GM20000 (cell line): ENCODE data around the gene KMT2E.

Experiments used
- DNase-seq: peaks from one replicate; pipeline ENCODE4 v3.0.0; 2012; ENCODE audit warnings: low spot score
- CTCF ChIP-seq: IDR thresholded peaks from 2 replicates; pipeline ENCODE4 v1.5.1; 2012; ENCODE audit warnings: mild to moderate bottlenecking, control low read depth; ENCODE audit errors: extremely low read depth, missing control alignments

The KMT2E gene, protein sequence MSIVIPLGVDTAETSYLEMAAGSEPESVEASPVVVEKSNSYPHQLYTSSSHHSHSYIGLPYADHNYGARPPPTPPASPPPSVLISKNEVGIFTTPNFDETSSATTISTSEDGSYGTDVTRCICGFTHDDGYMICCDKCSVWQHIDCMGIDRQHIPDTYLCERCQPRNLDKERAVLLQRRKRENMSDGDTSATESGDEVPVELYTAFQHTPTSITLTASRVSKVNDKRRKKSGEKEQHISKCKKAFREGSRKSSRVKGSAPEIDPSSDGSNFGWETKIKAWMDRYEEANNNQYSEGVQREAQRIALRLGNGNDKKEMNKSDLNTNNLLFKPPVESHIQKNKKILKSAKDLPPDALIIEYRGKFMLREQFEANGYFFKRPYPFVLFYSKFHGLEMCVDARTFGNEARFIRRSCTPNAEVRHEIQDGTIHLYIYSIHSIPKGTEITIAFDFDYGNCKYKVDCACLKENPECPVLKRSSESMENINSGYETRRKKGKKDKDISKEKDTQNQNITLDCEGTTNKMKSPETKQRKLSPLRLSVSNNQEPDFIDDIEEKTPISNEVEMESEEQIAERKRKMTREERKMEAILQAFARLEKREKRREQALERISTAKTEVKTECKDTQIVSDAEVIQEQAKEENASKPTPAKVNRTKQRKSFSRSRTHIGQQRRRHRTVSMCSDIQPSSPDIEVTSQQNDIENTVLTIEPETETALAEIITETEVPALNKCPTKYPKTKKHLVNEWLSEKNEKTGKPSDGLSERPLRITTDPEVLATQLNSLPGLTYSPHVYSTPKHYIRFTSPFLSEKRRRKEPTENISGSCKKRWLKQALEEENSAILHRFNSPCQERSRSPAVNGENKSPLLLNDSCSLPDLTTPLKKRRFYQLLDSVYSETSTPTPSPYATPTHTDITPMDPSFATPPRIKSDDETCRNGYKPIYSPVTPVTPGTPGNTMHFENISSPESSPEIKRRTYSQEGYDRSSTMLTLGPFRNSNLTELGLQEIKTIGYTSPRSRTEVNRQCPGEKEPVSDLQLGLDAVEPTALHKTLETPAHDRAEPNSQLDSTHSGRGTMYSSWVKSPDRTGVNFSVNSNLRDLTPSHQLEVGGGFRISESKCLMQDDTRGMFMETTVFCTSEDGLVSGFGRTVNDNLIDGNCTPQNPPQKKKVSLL (N-terminal part only)

DNA sequence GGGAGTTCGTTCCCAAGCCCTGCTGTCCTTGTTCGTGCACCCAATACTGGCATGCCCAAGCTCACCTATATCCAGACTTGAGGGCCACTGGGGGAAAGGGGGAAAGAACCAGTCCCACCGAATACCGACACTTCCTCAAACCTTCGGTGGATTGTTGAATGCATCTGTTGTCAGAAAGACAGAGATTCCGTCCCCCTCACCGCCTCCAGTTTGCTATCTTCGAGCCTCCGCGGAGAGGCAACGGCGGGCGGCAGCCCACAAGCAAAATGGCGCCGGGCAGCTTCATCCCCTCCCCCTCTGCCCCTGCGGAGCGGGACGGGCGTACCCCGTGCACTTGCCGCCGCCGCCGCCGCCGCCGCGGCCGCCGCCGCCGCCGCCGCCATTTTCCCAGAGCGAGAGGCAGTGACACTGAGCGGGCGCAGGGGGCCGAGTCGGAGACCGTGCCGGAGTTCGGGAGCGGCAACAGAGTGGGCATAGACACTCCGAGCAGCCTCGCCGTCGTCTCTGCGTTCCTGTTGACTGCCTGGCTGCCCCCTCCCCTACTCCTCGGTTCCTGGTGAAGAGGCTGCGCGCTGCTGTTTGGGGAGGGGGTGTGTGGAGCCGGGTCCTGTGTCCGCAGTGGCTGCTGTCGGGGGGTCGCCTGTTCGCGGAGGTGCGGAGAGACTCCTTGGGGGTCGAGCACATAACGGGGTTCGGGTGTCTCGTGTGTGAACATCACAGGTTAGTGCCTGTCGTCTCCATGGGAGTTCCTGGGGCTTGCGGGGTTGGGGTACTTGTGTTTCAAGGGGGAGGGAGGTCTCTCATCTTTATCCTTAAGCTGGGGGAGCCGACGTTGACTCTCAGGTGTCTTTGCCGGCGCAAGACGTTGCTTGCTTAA is at the start of gene KMT2E:
TSS of gene KMT2E (plus strand) at position 390 of the 877 bp plus-strand sequence. CDS start 26,748 bp downstream, outside the sequence.
- peak; percentile 84 for DNase-seq
- TF ChIP-seq CTCF: no peak

- TF ChIP-seq CTCF: no peak
- DNase-seq: no peak
Measured at GRCh38 chr7:104964626-104965236, 49.3 kb upstream of the KMT2E start.

- no peak for TF ChIP-seq CTCF
- no peak for DNase-seq
Measured at GRCh38 chr7:104966022-104966421, 48.0 kb upstream of the KMT2E start.

DNA sequence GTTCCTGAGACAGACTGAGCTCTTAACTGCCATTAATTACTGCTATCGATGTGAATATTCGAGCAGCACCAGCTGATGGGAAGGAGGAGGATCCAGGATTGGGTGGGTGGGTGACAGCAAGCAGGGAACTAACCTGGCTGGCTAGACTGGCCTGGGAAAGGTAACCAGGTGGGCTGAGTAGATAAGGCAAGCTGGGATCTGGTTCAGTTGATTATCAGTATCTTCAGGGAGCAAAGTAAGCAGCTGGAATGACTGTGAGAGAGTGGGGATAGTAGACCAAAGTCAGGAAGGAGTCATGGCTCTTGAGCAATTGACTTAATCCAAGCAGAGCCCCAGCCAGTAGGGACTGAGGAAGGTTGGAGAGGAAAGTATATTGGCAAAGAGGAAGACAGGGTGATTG is 46.9 kb upstream of the KMT2E start:
- no peak for TF ChIP-seq CTCF
- DNase-seq: no peak

GRCh38 chr7:104967595-104967994 is 46.4 kb upstream of the KMT2E start:
- TF ChIP-seq CTCF: no peak
- no peak for DNase-seq

- DNase-seq: no peak
- no peak for TF ChIP-seq CTCF
Measured at GRCh38 chr7:104968648-104969047, 45.4 kb upstream of the KMT2E start.
